C4-2B (cell line): Measurements from ENCODE around the gene KRT24.

Experiments used
- H3K27ac ChIP-seq: fragments of 450-650 bp; 2 replicates; pipeline ENCODE4 v1.5.1; 2017
- CTCF ChIP-seq: fragments of 450-650 bp; conservative IDR thresholded peaks from 2 replicates; pipeline ENCODE4 v1.5.1; 2017; ENCODE audit warnings: mild to moderate bottlenecking
- ZFX ChIP-seq: fragments of 450-650 bp; IDR thresholded peaks from 2 replicates; pipeline ENCODE4 v1.6.1; 2017

The KRT24 gene

GRCh38 chr17:40727447-40728231, 24.1 kb upstream of the KRT24 start:
- no peak overlapping the region for H3K27ac ChIP-seq
- no peak for TF ChIP-seq CTCF
- no peak for TF ChIP-seq ZFX

GRCh38 chr17:40726919-40727318, 23.4 kb upstream of the KRT24 start:
- H3K27ac ChIP-seq = no peak overlapping the region

GRCh38 chr17:40724656-40725055, 21.1 kb upstream of the KRT24 start:
- TF ChIP-seq ZFX (no peak), CTCF (no peak)

More at GRCh38 chr17:40726919-40727318, 23.4 kb upstream of the KRT24 start:
- TF ChIP-seq CTCF (peak; percentile 53), ZFX (no peak)

GRCh38 chr17:40722241-40722640, 18.7 kb upstream of the KRT24 start:
- TF ChIP-seq CTCF = no peak
- no peak for TF ChIP-seq ZFX
- H3K27ac ChIP-seq = no peak overlapping the region

More at GRCh38 chr17:40724656-40725055, 21.1 kb upstream of the KRT24 start:
- H3K27ac ChIP-seq = no peak overlapping the region

- TF ChIP-seq CTCF (no peak), ZFX (no peak)
- H3K27ac ChIP-seq = no peak overlapping the region
Observed at GRCh38 chr17:40720899-40721298, 17.3 kb upstream of the KRT24 start.

GRCh38 chr17:40718930-40719329, 15.4 kb upstream of the KRT24 start:
- TF ChIP-seq CTCF (no peak; the same call in 1 of the 2 replicates), ZFX (no peak)
- no peak overlapping the region for H3K27ac ChIP-seq

- TF ChIP-seq CTCF = no peak
- no peak for TF ChIP-seq ZFX
- 0 out of 2 replicates have a peak overlapping the region, but pooled peaks have one; percentile 17 for H3K27ac ChIP-seq
Observed at GRCh38 chr17:40717776-40718175, 14.2 kb upstream of the KRT24 start.
